HepG2 (cell line): ENCODE measurements around the gene MNAT1. TPM values are rescaled to one million over a fixed set of nuclear protein-coding genes. Genes with fewer than 3 reads are reported as not detected.

Experiments
- ATAC-seq: fragments of 200-7000 bp; cut with Tn5 transposase; 3 replicates; pipeline ENCODE4 v1.9.1; 2020; ENCODE audit warnings: mild to moderate bottlenecking, moderate library complexity
- BruUV-seq: library from RNA; stranded (reverse); fragments of 400-500 nt; replicated peaks from 2 replicates; lab custom pipeline; 2021; lab: Mats Ljungman, UMichigan
- CTCF ChIA-PET: fragments of 300-600 bp; formaldehyde crosslinking; extraction: SDS; loops from one replicate; lab custom pipeline; 2021; ENCODE audit warnings: low total read pairs, inconsistent platforms, low intra/inter-chr PET ratio; lab: Yijun Ruan, JAX
- POLR2A ChIA-PET: fragments of 350-600 bp; sonication (Branson Sonifier 250); formaldehyde crosslinking; loops from one replicate; lab custom pipeline; 2020; ENCODE audit warnings: antibody characterized with exemption, inconsistent platforms; lab: Yijun Ruan, JAX
- DNase-seq: peaks from one replicate; pipeline ENCODE4 v3.0.0-alpha.2; 2015; ENCODE audit warnings: low spot score
- FAIRE-seq: peaks from 3 replicates; lab custom pipeline; 2011; peaks lifted over from hg19 to GRCh38; lab: Jason Lieb, UNC
- H2AFZ ChIP-seq: one replicate; pipeline ENCODE4 v1.6.1; 2011; ENCODE audit warnings: low read length, inconsistent platforms
- H3K27ac ChIP-seq: fragments of 300-600 bp; 3 replicates; pipeline ENCODE4 v1.8.0; 2011; ENCODE audit warnings: mixed run types, mild to moderate bottlenecking, mixed read lengths, low read length, inconsistent platforms; ENCODE audit not compliant: insufficient read depth; ENCODE audit errors: extremely low read length
- H3K27me3 ChIP-seq, 2 experiments: fragments of 200-600 bp in 1 of 2; 2 replicates in 1 of 2; 3 replicates in 1 of 2; pipeline versions ENCODE4 v1.6.0 to v1.8.0; 2011; ENCODE audit warnings: low read length in 2 of 2, mild to moderate bottlenecking in 2 of 2, moderate library complexity in 2 of 2, inconsistent platforms in 1 of 2; ENCODE audit not compliant: insufficient read depth in 2 of 2, control insufficient read depth in 1 of 2
- H3K36me3 ChIP-seq, 2 experiments: fragments of 200-600 bp in 1 of 2; replicated peaks in 1 of 2; 2 replicates in 1 of 2; 3 replicates in 1 of 2; pipeline versions ENCODE4 v1.5.1 to v1.8.0; 2011; ENCODE audit warnings: low read length in 2 of 2, inconsistent platforms in 1 of 2; ENCODE audit not compliant: insufficient read depth in 2 of 2, control insufficient read depth in 1 of 2
- H3K4me1 ChIP-seq: 2 replicates; pipeline ENCODE4 v1.5.1; 2012; ENCODE audit warnings: low read length, inconsistent platforms; ENCODE audit not compliant: insufficient read depth
- H3K4me2 ChIP-seq: 2 replicates; pipeline ENCODE4 v1.6.0; 2011; ENCODE audit warnings: low read depth, low read length, inconsistent platforms
- H3K4me3 ChIP-seq, 3 experiments: fragments of 200-600 bp in 1 of 3; sonication (generic), shearing (Covaris generic) in 1 of 3; replicated peaks in 1 of 3; 2 replicates each; pipeline ENCODE4 v1.5.1; 2011 to 2016; ENCODE audit warnings: low read length in 3 of 3, inconsistent platforms in 2 of 3, low read depth in 2 of 3, mild to moderate bottlenecking in 2 of 3, control low read depth in 1 of 3, mixed read lengths in 1 of 3; ENCODE audit not compliant: insufficient read depth in 1 of 3
- H3K79me2 ChIP-seq: one replicate; pipeline ENCODE4 v1.6.1; 2011; ENCODE audit warnings: low read length, inconsistent platforms; ENCODE audit not compliant: insufficient read depth
- H3K9ac ChIP-seq: 2 replicates; pipeline ENCODE4 v1.6.0; 2011; ENCODE audit warnings: mild to moderate bottlenecking, low read depth, low read length, inconsistent platforms; ENCODE audit not compliant: insufficient read depth
- H3K9me3 ChIP-seq: 2 replicates; pipeline ENCODE4 v1.5.1; 2012; ENCODE audit warnings: mild to moderate bottlenecking, low read length
- H4K20me1 ChIP-seq: 2 replicates; pipeline ENCODE4 v1.6.0; 2011; ENCODE audit warnings: inconsistent platforms, mild to moderate bottlenecking, low read length, moderate library complexity; ENCODE audit not compliant: insufficient read depth
- ARID2 ChIP-seq: sonication (generic); formaldehyde crosslinking; IDR thresholded peaks from 2 replicates; pipeline ENCODE4 v1.8.1; 2022; ENCODE audit warnings: mild to moderate bottlenecking, missing genetic modification reagents, borderline replicate concordance
- FOXO4 ChIP-seq: sonication (generic); formaldehyde crosslinking; conservative IDR thresholded peaks from 2 replicates; pipeline ENCODE4 v1.8.1; 2023; ENCODE audit warnings: missing genetic modification reagents
- HIVEP1 ChIP-seq: sonication (generic); formaldehyde crosslinking; IDR thresholded peaks from 2 replicates; pipeline ENCODE4 v1.4.0; 2020; ENCODE audit warnings: mild to moderate bottlenecking, missing genetic modification reagents
- MAZ ChIP-seq, 2 experiments: sonication (generic) in 1 of 2; formaldehyde crosslinking in 1 of 2; IDR thresholded peaks; 2 replicates each; pipeline versions ENCODE4 v1.5.0 to v1.6.1; 2012 to 2020; ENCODE audit warnings: low read depth in 2 of 2, mild to moderate bottlenecking in 2 of 2, borderline replicate concordance in 1 of 2, improper control_type of control experiment in 1 of 2, low read length in 1 of 2, missing genetic modification reagents in 1 of 2, moderate library complexity in 1 of 2
- NFATC3 ChIP-seq: sonication (generic); formaldehyde crosslinking; IDR thresholded peaks from 2 replicates; pipeline ENCODE4 v1.5.1; 2020; ENCODE audit warnings: mild to moderate bottlenecking, missing genetic modification reagents
- NFYB ChIP-seq: sonication (generic); formaldehyde crosslinking; IDR thresholded peaks from 2 replicates; pipeline ENCODE4 v1.4.0; 2020; ENCODE audit warnings: missing genetic modification reagents
- NR2F2 ChIP-seq: IDR thresholded peaks from 2 replicates; pipeline ENCODE4 v1.6.1; 2012; ENCODE audit warnings: low read depth, inconsistent platforms, borderline replicate concordance
- POLR2AphosphoS2 ChIP-seq: IDR thresholded peaks from 2 replicates; pipeline ENCODE4 v1.6.1; 2011; ENCODE audit warnings: low read depth, low read length, improper control_type of control experiment
- THYN1 ChIP-seq: sonication (generic); formaldehyde crosslinking; IDR thresholded peaks from 2 replicates; pipeline ENCODE4 v1.8.1; 2023; ENCODE audit warnings: low read depth, mild to moderate bottlenecking, moderate library complexity, missing genetic modification reagents, borderline replicate concordance
- ZIK1 ChIP-seq: sonication (generic); formaldehyde crosslinking; IDR thresholded peaks from 2 replicates; pipeline ENCODE4 v1.5.0; 2020; ENCODE audit warnings: mild to moderate bottlenecking, low read depth, missing genetic modification reagents, borderline replicate concordance
- ZNF17 ChIP-seq: sonication (generic); formaldehyde crosslinking; IDR thresholded peaks from 2 replicates; pipeline ENCODE4 v1.5.0; 2020; ENCODE audit warnings: mild to moderate bottlenecking, missing genetic modification reagents
- ZNF432 ChIP-seq: sonication (generic); formaldehyde crosslinking; IDR thresholded peaks from 2 replicates; pipeline ENCODE4 v1.5.0; 2020; ENCODE audit warnings: missing genetic modification reagents, mild to moderate bottlenecking, borderline replicate concordance
- ZNF773 ChIP-seq: sonication (generic); formaldehyde crosslinking; IDR thresholded peaks from 2 replicates; pipeline ENCODE4 v1.4.0; 2020; ENCODE audit warnings: missing genetic modification reagents, borderline replicate concordance
- ZNF878 ChIP-seq: sonication (generic); formaldehyde crosslinking; IDR thresholded peaks from 2 replicates; pipeline ENCODE4 v1.8.1; 2023; ENCODE audit warnings: mild to moderate bottlenecking, missing genetic modification reagents, moderate library complexity
- ZSCAN9 ChIP-seq: IDR thresholded peaks from 2 replicates; pipeline ENCODE4 v1.6.1; 2016; ENCODE audit warnings: borderline replicate concordance
- WGBS: methylation state at CpG from one replicate; pipeline ENCODE4 v1.1.6; 2017; ENCODE audit warnings: low lambda C conversion rate; 5-methylcytosine and 5-hydroxymethylcytosine counted together
- in situ Hi-C: cut with HindIII; loops from 2 replicates; pipeline ENCODE4 v1.10.0; 2017; ENCODE audit warnings: low pct_unique_long_range_greater_than_20kb; ENCODE audit not compliant: extremely low pct_ligation_motif_present
- intact Hi-C: fragments of 100-400 bp; cut with micrococcal nuclease; formaldehyde crosslinking; loops from one replicate; pipeline ENCODE4 v1.10.0; 2022; ENCODE audit not compliant: unreplicated experiment
- polyA plus RNA-seq, 8 experiments: library from polyadenylated mRNA; depleted of rRNA in 3 of 8; stranded (reverse) in 7 of 8; unstranded in 1 of 8; fragments of >200 nt; fragmentation: Illumina TruSeq in 4 of 8; extraction: Trizol in 4 of 8; gene quantifications; 2 replicates each; pipeline versions ENCODE4 v1.2.1 to v1.2.3, GENCODE V29; 2011 to 2016; ENCODE audit warnings: low read depth in 4 of 8, missing spikeins in 1 of 8, mixed read lengths in 1 of 8; ENCODE audit not compliant: insufficient read depth in 1 of 8
- total RNA-seq, 5 experiments: library from RNA; depleted of rRNA; stranded (reverse); fragments of >200 nt; fragmentation: Illumina TruSeq; extraction: Trizol; gene quantifications; 2 replicates each; pipeline ENCODE4 v1.2.3, GENCODE V29; 2016; ENCODE audit warnings: low read depth in 1 of 5

MNAT1 gene
- total and polyA plus RNA-seq, 2 of the 13 experiments (the other 11 are each of a cell fraction or from before 2014, with no cell fraction given): 49.2 to 94.8 TPM

GRCh38 chr14:60945984-60946383, 211.4 kb downstream of the MNAT1 start:
- no peaks in the 10 kb centered on the region for H3K4me1 ChIP-seq
- intact Hi-C loops: no loop called here
- H3K4me2 ChIP-seq: no peak overlapping the region
- H3K4me3 ChIP-seq: no peak overlapping the region
- H3K27me3 ChIP-seq: no peaks in the 10 kb centered on the region
- no TSS peak for BruUV-seq
- TF ChIP-seq MAZ (IDR thresholded peaks at IDR 0.05; ENCODE audit: borderline replicate concordance, low read depth, low read length) (no peak), MAZ (CRISPR knock-in tag; IDR thresholded peaks at IDR 0.05; ENCODE audit: low read depth) (no peak), FOXO4 (CRISPR knock-in tag) (no peak), NFATC3 (no peak), ZNF878 (no peak), ZNF17 (CRISPR knock-in tag) (no peak), ZIK1 (CRISPR knock-in tag) (no peak), POLR2AphosphoS2 (no peak), NFYB (CRISPR knock-in tag) (no peak), ARID2 (CRISPR knock-in tag) (no peak), NR2F2 (no peak), HIVEP1 (CRISPR knock-in tag) (no peak), ZNF773 (CRISPR knock-in tag) (no peak), ZNF432 (CRISPR knock-in tag) (no peak), ZSCAN9 (CRISPR knock-in tag) (no peak), THYN1 (CRISPR knock-in tag) (no peak)
- TF ChIP-seq, all 625 proteins: peak for 0
- CTCF ChIA-PET: no interaction called here
- Histone ChIP-seq H3K9me3 (no peaks in the 10 kb centered on the region), H3K79me2 (no peaks in the 10 kb centered on the region), H3K27ac (no peak overlapping the region), H3K9ac (no peak overlapping the region), H2AFZ (no peak overlapping the region), H3K36me3 (0 out of 5 replicates have a peak, but pooled peaks cover 0 to 5% of the 10 kb centered on the region in 2 experiments), H4K20me1 (no peaks in the 10 kb centered on the region)
- ATAC-seq (no peak), FAIRE-seq (no peak), DNase-seq (no peak)
- in situ Hi-C loops: no loop called here
- WGBS: 97% methylated on average over 1 of the region's 1 CpG
- POLR2A ChIA-PET: no interaction called here
